Vagina (tissue), 2 donors: ENCODE data around the gene TRPM2.

Experiments
- CTCF ChIP-seq, 3 experiments: fragments of 450-650 bp in 2 of 3; fragments of 200-600 bp in 1 of 3; sonication (generic) in 1 of 3; IDR thresholded peaks; one replicate each; pipeline ENCODE4 v1.5.1; 2017 to 2019; ENCODE audit warnings: antibody characterized with exemption in 3 of 3, mild to moderate bottlenecking in 2 of 3, moderate library complexity in 2 of 3
- POLR2AphosphoS5 ChIP-seq, 2 donors: sonication (generic); formaldehyde crosslinking; IDR thresholded peaks; one replicate each; pipeline ENCODE4 v1.9.0; 2017; ENCODE audit warnings: antibody characterized with exemption in 2 of 2, mild to moderate bottlenecking in 2 of 2, low read depth in 1 of 2; ENCODE audit not compliant: insufficient read depth in 1 of 2

GRCh38 chr21:44477712-44478111, 124.3 kb downstream of the TRPM2 start:
- TF ChIP-seq POLR2AphosphoS5 (IDR thresholded peaks at IDR 0.05; ENCODE audit: insufficient read depth in 1 of 2, low read depth in 1 of 2) (no peak), CTCF (IDR thresholded peaks at IDR 0.05) (no peak)
